GM19328 (cell line): ENCODE data around the gene PPHLN1.

Experiments
- ATAC-seq: cut with Tn5 transposase; IDR thresholded peaks from one replicate; pipeline ENCODE4 v1.9.1; 2021; ENCODE audit warnings: mild to moderate bottlenecking, moderate library complexity; ENCODE audit not compliant: unreplicated experiment

PPHLN1 gene

GRCh38 chr12:42432517-42433140 is 106.7 kb downstream of the PPHLN1 start:
- no peak for ATAC-seq

DNA sequence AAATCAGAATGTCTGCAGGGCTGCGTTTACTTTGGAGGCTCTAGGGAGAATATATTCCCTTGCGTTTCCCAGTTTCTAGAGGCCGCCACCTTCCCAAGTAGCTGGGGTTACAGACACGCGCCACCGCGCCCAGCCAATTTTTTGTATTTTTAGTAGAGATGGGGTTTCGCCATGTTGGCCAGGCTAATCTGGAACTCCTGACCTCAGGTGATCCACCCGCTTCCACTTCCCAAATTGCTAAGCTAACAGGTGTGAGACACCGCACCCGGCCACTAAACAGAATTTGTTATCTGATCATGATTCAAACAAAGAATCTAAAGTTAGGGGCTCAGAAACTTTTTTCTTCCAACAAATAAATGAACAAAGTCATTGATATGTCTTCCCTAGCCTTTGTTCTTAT is 114.6 kb downstream of the PPHLN1 start:
- no peak for ATAC-seq

DNA sequence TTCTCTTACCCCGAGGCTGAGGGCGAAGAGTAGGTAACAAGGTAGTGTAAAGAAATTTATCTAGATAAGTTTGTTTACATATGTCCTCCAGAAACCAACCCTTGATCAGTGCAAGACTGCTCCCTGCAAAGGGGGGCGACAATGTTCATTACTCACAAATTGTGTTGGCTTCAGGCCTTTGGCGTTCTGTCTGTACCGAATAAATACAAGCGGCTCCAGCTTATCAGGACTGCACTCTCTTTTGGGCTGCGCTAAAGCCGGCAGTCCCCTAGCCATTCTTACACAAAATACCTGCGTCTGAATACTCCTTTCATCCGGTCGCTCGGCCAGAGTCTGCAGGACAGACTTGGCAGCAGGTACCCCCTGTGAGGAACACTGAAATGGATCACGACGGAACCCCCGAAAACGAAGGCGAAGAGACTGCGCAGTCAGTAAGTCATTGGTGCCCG is 116.4 kb downstream of the PPHLN1 start:
- no peak for ATAC-seq

DNA sequence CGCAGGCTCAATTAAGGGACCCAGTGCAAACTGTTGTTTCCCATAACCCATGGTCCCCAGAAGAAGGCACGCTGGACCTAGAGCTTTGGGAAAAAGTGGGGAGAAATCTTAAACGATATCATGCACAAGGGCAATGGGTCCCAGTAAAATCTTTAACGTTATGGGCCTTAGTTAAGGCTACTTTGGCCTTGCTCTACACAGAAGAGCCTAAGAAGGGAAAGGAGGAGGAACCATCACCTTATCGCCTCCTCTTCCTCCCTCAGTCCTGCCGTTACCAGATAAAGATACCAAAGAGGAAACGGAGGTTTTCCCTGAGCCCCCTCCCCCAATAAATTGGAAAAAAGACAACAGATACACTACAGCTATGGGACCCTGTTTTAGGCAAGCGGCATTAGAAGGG is 116.9 kb downstream of the PPHLN1 start:
- ATAC-seq, result no peak

DNA sequence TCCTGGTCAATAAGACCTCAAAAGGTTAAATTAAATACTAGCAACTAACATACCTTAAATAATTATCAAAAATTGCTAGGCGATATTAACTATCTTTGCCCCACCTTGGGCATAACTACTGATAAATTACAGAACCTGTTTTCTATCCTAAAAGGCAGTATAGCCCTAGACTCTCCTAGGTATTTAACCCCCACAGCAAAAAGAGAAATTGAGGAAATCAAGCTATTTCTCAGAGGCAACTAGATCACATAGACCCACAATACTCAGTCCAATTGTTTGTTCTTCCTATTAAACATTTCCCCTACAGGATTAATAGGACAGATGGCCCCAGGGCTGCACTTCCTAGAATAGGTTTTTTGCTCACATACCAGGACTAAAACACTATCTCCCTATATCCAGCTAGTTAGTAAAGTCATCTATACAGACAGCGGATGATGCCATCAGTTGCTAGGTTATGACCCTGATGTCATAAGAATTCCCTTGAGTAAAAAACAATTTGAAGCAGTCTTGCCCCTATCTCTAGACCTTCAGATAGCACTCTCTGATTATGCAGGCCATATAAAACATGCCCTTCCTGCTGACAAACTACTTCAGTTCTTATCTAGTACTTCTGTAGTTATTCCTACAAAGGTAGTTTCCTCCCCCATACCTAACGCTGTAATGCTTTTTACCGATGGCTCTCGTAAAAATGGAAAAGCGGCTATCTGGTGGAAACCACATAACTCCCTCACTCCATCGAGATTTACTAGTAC is 118.4 kb downstream of the PPHLN1 start:
- ATAC-seq, result no peak

GRCh38 chr12:42445891-42446290 is 119.9 kb downstream of the PPHLN1 start:
- no peak for ATAC-seq

DNA sequence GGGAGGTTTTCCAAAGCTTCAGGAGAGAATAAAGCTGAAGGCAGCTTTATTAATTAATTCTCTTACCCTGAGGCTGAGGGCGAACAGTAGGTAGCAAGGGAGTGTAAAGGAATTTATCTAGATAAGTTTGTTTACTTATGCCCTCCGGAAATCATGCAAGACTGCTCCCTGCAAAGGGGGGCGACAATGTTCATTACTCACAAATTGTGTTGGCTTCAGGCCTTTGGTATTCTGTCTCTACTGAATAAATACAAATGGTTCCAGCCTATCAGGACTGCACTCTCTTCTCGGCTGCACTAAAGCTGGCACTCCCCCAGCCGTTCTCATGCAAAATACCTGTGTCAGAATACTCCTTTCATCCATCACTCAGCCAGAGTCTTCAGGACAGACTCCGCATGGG is 120.8 kb downstream of the PPHLN1 start:
- no peak for ATAC-seq

DNA sequence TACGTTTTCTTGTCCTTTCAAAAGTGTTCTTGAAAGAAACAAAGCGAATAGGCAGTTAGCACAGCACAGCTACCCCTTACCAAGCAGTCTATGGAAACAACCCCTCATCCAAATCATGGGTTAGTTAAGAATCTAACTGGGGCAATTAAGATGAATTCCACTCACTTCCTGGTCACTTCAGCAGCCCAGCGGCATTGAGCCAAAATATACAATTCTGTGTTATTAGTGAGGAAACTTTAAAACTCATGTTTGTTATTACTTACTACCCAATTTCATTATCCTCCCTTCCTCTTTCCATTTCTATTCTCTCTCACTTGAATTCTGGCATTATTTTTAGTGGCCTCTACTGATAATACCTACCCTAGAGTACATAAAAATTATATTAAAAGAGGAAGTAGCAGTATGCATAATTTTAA is 121.4 kb downstream of the PPHLN1 start:
- ATAC-seq, result no peak

GRCh38 chr12:42448841-42449240 is 122.9 kb downstream of the PPHLN1 start:
- ATAC-seq, result no peak

DNA sequence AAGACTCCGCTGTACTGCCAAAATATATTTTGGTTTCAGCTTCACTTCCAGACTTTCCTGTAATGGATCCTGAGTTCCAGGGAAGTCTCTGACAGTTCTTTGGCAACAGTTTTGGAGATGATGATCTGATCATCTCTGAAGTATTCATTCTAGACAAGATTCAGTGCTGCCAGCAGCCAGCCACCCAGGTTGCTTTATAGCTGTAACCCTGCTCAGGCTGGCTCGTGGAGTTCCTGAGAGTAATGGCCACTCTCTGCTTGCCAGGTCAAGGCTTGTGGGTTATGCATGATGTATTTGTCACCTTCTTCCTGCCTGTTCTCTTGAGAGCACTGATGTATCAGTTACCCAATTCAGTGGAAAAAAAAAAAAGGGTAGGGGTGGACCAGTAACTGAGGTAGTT is 124.3 kb downstream of the PPHLN1 start:
- ATAC-seq, result no peak

DNA sequence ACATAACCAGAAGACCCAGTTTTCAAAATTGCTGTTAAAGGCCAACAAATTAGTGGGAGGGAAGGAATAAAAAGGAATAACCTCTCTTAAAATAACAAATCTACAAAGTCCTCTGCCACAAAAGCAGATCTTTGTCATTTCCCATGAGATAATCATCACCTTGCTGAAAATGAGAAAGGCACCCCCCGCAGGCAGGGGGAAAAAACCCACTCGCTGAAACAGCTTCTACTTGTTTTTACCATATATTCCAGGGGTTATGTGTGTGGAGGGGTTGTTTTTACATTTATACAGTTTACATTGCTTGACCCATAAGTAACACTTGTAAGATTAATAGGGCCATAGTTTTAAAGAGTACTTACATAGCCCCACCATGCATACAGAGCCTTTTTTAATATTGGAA is 132.6 kb downstream of the PPHLN1 start:
- no peak for ATAC-seq

GRCh38 chr12:42459336-42459847 is 133.4 kb downstream of the PPHLN1 start:
- ATAC-seq, result no peak

DNA sequence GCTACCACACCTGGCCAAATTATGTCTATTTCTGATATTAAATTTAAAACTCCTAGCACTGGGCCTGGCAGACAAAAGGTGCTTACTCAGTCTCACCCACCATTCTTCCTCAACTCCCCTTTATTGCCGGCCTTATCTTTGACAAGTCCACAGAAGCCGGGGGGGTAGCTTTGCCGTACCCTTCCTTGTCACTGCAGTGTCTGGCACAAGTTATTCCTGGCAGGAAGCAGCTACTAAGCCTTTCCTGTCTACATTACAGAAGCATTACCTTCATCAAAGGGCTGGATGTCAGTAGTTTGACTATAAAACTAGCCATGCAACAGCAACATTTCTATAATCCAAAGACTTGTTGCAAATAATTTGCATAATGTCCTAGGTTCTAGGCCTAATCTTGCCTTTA is 136.5 kb downstream of the PPHLN1 start:
- no peak for ATAC-seq

GRCh38 chr12:42463671-42464070 is 137.7 kb downstream of the PPHLN1 start:
- no peak for ATAC-seq

GRCh38 chr12:42468341-42468821 is 142.4 kb downstream of the PPHLN1 start:
- no peak for ATAC-seq

GRCh38 chr12:42468921-42469320 is 143.0 kb downstream of the PPHLN1 start:
- ATAC-seq, result no peak

GRCh38 chr12:42469355-42470175 is 143.6 kb downstream of the PPHLN1 start:
- peak; percentile 98 for ATAC-seq

GRCh38 chr12:42472376-42472775 is 146.4 kb downstream of the PPHLN1 start:
- ATAC-seq, result no peak

DNA sequence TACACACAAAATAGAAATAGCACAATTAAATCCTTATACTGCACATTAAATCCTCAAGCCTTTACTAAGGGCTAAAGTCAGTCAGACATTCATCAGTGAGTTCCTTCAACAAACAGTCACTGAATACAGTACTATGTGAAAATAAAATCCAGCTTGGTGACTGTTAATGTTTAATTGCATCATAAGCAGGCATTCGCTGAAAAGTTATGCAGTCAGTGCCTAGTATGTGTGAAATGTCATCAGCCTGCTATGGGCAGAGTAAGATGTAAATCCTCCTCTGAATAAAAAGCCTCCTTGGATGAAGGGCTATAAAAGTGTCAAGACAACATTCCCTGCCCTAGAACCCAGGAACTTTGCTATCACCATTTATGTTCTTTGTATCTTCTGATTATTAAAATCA is 147.2 kb downstream of the PPHLN1 start:
- no peak for ATAC-seq

DNA sequence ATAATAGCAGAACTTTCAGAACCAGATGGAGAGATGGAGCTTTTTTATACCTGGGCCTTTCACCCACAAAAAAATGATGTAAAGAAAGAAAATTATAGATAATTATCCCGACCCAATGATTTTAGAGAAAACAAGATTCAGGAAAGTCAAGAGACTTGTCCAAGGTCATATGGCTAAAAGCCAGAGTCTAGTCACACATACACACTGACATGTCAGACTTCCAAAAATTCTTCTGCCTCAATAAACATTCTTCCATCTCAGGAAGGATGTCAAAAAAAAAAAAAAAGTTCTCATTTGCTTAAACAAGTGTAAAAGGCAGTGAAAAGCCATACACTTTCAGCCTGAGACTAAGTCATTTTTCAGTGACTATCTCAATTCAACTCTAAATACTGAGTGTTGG is 147.6 kb downstream of the PPHLN1 start:
- ATAC-seq, result no peak

GRCh38 chr12:42474391-42474790 is 148.4 kb downstream of the PPHLN1 start:
- ATAC-seq, result no peak
